Epidermal melanocyte (primary cell): Measurements from ENCODE around the gene TMEM59L.
"Not testable (repeated sequence)": the region's sequence is repeated elsewhere in the genome, so short reads cannot be mapped to it uniquely, and the experiment has no call there.

ENCODE experiments used
- DNase-seq: peaks from one replicate; pipeline ENCODE4 v3.0.0; 2011; ENCODE audit warnings: low spot score; ENCODE audit not compliant: insufficient read length

The TMEM59L gene

GRCh38 chr19:18594096-18594823 lies 18.4 kb upstream of the TMEM59L start:
- peak; percentile 83 for DNase-seq

GRCh38 chr19:18594824-18595373 lies 17.8 kb upstream of the TMEM59L start:
- DNase-seq = no peak

- DNase-seq = no peak
Observed at GRCh38 chr19:18595475-18595874, 17.2 kb upstream of the TMEM59L start.

GRCh38 chr19:18596752-18597157 lies 15.9 kb upstream of the TMEM59L start:
- no peak for DNase-seq

- DNase-seq = no peak
Observed at GRCh38 chr19:18597809-18598660, 14.6 kb upstream of the TMEM59L start.

- DNase-seq = no peak
Observed at GRCh38 chr19:18599485-18599884, 13.2 kb upstream of the TMEM59L start.

GRCh38 chr19:18600692-18601397 lies 11.8 kb upstream of the TMEM59L start:
- not testable (repeated sequence) for DNase-seq

- no peak for DNase-seq
Observed at GRCh38 chr19:18601875-18602274, 10.8 kb upstream of the TMEM59L start.

- DNase-seq = peak; percentile 43
Observed at GRCh38 chr19:18603255-18603957, 9.3 kb upstream of the TMEM59L start.

GRCh38 chr19:18603958-18604819 lies 8.5 kb upstream of the TMEM59L start:
- no peak for DNase-seq

GRCh38 chr19:18604820-18605159 lies 7.9 kb upstream of the TMEM59L start:
- peak; percentile 26 for DNase-seq

GRCh38 chr19:18605196-18605545 lies 7.5 kb upstream of the TMEM59L start:
- DNase-seq = no peak

GRCh38 chr19:18605546-18606280 lies 7.0 kb upstream of the TMEM59L start:
- DNase-seq = no peak

GRCh38 chr19:18606281-18607225 lies 6.1 kb upstream of the TMEM59L start, which contains the start of gene CRLF1:
Gene CRLF1 (minus strand): TSS chr19:18606799. CDS start chr19:18606656, 143 bp downstream.
- peak; percentile 22 for DNase-seq

- peak; percentile 22 for DNase-seq
Observed at GRCh38 chr19:18607226-18608101, 5.2 kb upstream of the TMEM59L start.

GRCh38 chr19:18608102-18608804 lies 4.4 kb upstream of the TMEM59L start:
- peak; percentile 11 for DNase-seq
